Stimulated activated CD4-positive, alpha-beta T cell treated with anti-CD3 and anti-CD28 coated beads, Interleukin-4, amount 100 ng/mL, for 4 hours (primary cell): ENCODE results near the gene GLUL.

Experiments
- DNase-seq, 2 experiments: peaks; one replicate each; pipeline ENCODE4 v3.0.0-alpha.2; 2020

The GLUL gene

DNA sequence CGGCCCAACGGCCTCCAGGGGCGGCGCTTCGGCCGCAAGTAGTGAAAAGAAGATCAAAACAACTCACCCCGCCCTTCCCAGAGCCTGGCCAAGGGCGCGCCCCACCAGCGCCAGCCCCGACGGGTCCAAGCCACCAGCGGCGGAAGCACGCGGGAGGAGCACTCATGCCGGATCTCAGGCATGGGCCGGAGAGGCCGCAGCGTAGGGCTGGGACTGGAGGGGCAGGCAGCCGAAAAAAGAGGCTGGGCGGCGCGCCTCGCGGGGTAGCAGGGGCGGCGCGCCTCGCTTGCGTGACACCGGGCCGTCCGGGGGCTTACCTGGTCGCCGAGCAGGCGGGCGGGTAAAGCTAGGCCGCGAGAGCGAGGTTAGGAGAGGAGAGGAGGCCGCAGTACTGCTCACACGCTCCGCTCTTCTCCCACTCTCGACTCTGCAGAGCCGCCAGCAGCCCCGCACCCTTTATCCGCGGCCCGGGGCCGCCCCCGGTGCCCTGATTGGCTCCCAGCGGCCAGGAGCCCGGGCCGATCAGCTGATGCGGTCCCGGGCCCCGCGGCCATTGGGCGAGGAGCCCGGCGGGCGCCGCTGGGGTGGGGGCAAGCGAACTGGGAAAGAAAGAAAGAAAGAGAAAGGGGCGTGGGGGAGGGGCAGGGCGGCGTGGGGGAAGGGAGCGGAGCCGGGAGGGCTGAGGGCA lies at the start of gene GLUL:
Gene GLUL (minus strand): TSS at position 429 of the 688 bp plus-strand sequence. CDS start 3,053 bp downstream, outside the sequence.
- peak; percentile 63 to 75 for DNase-seq

DNA sequence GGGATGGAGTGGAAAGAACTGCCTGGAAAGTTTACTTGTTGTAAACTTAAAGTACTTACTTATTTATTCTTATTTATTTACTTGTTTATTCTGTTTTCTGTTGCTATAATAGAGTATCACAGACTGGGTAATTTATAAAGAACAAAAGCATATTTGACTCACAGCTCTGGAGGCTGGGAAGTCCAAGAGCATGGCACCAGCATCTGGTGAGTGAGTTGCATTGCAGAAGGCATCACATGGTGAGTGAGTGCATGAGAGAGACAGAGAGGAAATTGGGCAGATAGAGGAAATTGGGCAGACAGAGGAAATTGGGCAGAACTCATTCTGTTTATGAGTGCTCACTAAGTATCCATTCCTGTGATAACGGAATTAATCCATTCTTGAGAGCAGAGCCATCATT lies 46.7 kb upstream of the GLUL start:
- DNase-seq: no peak

DNA sequence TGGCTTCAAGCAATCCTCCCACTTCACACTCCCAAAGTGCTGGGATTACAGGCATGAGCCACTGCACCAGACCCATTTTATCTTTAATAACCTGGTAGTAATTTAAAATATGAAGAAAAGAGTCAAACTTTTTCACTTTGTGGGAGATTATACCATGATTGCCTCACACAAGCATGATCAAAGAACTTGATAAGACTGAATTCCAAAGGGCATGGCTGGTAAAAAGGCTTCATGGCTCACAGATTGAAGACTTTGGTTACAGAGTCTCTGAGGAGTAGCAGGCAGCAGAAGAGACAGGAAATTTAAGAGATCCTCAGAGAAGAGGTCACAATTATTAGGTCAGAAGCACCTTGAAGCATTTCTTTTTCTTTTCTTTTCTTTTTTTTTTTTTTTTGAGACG lies 42.0 kb upstream of the GLUL start:
- DNase-seq: no peak

DNA sequence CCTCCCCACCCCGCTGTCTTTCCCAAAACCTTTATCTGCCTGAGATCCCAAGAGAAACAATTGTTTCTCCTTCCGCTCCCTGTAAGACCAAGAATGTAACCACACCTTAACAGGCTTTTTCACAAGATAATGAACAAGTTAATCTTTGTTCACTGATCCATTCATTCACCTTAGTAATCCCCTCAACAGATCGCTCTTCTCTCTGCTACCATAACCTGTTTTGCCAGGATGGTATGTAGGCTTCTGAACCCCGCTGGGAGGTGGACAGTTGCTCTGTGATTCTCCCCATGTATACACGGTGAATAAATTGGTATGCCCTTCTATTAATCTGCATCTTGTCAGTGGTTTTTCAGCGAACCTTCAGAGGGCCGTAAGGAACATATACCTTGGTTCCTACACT lies 39.7 kb upstream of the GLUL start:
- DNase-seq: no peak

DNA sequence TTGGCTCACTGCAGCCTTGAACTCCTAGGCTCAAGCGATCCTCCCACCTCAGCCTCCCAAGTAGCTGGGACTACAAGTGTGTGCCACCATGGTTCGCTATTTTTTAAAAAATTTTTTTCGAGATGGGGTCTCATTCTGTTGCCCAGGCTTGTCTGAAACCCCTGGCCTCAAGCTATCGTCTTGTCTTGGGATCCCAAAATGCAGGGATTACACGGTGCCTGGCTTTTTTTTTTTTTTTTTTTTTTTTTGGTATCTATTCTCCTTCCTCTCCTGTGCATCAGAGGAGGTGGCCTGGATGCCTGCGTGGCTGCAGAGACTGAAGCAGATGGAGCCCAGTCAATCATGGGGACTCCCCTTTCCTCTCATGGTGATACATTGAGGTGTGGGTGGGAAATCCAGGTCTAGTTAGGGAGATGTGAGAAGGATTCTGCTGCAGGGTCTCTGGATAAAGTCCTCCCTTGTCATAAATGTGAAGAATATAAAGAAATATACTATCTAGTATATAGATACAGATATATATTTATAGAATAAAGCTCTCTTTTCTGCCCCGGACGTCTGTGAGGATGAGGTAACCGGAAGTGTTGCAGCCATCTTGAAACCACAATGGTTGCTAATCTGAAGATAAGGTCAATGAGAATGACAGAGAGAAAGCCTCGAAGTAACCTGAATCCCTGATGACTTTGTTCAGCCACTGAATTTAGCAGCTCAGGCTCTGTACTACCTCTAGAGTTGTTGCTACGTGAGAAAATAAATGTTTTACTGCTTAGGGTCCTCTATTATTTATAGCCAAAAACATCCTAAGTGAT lies 38.9 kb upstream of the GLUL start:
- peak in 1 of 2 experiments; percentile 5 for DNase-seq

DNA sequence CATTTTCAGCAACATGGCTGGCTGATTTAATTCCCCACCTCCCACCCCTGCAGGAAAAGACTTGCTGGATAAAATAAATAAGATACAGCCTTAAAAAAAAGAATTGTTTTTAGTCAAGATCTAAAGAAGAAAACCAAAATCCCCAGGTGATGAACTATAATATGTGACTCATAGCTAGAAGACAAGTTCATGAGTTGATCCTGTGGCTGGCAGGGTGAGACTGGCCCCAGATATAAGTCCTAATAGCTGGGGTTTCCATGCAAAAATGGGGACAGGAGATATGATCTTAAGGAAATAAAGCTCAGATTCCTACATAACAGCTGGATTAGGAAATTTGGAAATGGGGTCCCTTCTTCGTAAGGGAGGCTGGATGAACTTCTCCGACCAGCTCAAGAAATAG lies 36.5 kb upstream of the GLUL start:
- DNase-seq: no peak

DNA sequence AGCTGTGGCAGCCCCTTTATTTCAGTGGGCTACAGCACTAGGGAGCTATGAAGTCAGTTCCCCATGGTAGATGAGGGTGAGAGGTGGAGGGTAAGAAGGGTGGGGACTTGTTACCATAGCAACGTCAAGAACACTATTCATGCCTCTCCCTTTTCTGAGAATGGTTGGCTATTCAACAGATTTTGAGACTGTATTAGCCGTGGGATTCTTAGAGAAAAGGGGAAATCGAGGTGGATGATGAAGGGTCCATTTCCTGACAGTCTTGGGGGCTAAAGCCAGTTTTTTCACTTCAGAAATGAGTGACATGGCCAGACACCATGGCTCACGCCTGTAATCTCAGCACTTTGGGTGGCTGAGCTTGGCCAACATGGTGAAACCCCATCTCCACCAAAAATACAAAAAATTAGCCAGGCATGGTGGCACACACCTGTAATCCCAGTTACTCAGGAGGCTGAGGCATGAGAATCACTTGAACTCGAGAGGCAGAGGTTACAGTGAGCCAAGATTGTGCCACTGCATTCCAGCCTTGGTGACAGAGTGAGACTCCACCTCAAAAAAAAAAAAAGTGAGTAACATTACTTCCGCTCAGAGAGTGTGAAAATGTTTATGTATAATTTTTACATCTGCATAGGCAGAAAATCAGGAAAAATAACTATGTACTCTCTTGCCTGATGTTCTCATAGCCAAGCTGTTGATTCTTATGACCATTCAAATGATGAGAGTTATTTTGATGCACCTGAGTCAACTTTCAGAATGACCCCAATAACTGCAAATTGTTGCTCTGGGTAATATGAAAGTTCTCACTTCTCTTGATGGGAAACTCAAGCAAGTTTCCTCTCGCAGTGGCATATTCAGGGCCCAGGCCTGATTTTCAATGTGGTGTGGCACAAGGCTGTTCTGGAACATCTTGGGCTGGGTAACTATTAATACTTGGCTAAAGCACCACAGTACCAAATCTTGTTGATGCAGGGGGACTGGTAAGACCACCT lies 35.1 kb upstream of the GLUL start:
- DNase-seq: no peak

DNA sequence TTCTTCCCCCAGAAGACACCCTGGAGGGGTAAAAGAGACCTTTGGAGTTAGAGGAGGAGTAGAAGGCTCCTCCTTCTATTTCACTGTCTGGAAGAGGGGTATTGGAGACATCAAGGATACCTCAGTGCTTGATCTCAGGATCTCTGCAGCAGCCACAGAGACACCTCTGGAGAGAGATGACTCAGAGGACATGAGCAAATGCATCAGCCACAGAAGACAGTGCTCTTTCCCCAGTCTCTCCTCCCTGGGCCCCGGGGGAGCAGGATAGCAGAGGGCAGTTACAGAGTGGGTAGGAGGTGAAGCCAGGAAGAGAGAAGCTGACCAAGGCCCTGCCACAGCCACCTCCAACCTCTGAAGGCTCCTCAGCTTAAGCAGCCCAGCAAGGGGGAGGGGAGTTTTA lies 24.2 kb upstream of the GLUL start:
- no peak for DNase-seq

DNA sequence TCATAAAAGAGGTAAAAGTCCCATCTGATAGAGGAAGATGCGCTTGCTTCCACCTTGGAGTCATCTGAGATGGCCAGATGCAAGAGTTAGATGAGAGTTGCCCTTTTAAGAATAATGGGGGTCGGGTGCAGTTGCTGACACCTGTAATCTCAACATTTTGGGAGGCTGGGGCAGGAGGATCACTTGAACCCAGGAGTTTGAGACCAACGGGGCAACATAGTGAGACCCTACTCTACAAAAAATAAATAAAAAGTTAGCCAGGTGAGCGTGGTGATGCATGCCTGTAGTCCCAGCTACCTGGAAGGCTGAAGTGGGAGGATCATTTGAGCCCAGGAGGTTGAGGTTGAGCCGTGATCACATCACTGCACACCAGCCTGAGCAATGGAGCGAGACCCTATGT lies 22.4 kb upstream of the GLUL start:
- DNase-seq: no peak

DNA sequence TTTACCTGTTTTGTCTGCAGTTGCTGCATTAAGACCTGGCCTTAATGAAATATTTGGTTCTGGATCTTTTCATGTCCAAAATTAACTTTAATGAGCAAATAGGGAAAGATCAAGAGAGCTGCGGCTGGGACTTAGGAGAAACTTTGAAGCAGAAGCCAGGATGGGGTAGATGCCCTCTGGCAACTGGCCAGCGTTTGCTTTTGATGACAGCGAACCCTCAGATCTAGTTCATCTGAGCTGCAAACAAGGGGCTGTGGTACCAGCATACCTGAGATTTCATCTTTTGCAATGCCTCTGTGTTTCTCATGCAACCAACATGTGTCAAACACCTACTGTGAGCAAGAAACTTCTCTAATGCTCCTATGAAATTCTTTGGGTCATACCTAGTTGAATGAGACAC lies 21.9 kb upstream of the GLUL start:
- DNase-seq: no peak

DNA sequence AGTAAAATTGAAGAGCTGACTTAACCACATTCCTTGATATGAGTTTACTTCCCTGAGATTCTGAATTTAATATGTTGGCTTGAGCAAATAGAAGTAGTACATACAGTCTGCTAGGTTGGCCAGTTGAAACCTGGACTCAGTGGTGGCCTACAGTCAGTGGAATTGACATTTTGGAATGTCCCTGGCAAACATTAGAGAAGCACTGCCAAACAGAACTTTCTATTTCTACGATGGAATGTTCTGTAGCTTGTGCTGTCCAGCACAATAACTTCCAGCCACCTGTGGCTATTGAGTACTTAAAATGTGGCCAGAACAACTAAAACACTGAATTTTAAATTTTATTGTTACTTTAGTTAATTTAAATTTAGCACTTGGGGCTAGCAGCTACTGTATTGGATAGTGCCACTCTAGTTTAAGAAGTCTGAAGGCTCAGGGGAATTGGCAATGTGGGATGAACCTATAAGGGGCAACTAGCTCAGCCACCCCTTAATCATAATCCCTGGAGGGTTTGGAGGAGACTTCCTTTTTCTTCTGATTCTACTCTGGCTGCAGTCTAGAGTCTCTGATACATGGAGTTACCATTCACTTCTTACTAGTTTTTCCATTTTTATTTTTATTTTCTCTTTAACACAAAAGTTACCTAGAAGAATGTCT lies 19.2 kb upstream of the GLUL start:
- DNase-seq: no peak

DNA sequence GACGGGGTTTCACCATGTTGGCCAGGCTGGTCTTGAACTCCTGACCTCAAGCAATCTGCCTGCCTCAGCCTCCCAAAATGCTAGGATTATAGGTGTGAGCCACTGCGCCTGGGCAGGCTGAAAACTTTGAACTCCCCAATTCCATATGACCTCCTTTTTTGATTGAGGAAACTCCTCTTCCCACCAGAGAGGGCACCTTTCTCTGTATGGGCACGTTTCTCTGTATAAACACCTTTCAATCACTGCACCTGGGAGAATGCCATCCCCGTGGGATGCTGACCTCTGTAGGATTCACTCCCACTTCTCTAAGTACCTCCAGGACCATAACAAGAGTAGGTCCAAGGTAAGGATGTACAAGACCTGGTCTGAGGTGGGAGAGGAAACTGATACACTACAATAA lies 18.5 kb upstream of the GLUL start:
- no peak for DNase-seq

DNA sequence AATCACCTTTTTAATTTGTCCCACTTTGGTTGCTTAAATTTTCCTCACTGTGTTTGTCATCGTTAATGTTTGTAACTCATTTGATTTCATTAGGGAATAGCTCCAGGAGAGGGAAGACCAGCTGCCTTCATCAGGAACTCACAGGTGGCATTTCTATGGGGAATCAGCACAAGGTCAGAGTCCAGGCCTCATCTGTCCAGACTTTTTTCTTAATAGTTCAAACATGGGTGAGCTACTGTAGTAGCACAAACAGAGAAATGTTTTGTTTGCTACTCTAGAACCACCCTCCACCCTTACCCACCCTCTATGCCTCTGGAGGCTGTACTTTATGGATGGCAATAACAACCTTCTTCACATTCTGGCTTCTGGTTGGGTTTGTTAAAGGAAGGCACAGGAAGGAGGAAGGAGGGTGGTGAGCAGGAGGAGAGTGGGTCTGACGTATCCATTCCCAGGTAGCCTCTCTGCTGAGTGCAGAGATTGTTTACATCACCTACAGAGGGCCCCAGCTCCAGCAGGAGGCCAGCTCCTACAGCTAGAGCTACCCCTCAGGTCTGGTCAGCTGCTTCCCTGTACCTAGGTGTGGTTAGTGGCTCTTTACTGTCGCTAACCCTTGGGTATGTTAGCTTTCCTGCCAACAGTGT lies 17.0 kb upstream of the GLUL start:
- DNase-seq: no peak

DNA sequence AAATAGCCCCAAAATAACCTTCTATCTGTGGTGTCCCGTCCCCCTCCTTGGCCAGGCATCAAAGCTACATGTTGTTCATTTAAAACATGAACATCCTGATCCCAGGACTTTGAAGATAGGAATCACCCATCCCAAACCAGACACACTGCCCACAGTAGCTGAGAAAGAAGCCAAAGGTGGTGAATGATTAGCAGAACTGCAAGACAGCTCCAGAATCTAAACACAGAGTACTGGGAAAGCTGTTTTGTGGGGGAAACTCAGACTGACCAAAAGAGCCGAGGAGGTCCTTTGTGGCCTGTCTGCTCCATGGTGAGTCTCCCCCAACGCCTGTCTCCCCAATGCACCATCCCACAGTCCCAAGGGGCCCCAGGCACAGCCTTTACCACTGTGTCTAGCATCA lies 16.1 kb upstream of the GLUL start:
- no peak for DNase-seq

DNA sequence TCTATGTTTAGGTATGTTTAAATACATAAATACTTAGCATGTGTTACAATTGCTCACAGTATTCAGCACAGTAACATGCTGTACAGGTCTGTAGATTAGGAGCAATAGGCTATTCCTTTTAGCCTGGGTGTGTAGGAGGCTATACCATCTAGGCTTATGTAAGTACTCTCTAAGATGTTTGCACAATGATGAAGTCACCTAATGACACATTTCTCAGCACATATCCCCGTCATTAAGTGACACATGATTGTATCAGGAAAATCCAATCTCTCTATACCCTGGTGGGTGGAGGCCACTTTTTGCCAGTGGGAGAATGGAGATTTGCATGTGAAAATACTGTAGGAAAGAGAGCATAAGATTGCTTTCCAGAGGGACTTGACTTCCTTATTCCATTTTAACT lies 14.4 kb upstream of the GLUL start:
- DNase-seq: no peak

DNA sequence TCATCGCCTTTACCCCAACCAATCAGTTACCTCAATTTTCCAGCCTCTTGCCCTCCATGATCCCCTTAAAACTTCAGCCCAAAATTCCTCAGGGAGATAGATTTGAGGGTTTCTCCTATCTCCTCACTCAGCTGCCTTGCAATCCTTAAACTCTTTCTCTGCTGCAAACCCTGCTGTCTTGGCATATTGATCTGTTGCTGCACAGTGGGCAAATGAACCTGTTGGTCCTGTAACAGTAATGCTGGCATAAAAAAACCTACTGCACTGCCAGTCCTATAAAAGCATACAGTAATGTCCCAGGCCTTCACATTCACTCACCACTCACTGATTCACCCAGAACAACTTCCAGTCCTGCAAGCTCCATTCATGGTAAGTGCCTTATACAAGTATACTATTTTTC lies 14.0 kb upstream of the GLUL start:
- DNase-seq: no peak

DNA sequence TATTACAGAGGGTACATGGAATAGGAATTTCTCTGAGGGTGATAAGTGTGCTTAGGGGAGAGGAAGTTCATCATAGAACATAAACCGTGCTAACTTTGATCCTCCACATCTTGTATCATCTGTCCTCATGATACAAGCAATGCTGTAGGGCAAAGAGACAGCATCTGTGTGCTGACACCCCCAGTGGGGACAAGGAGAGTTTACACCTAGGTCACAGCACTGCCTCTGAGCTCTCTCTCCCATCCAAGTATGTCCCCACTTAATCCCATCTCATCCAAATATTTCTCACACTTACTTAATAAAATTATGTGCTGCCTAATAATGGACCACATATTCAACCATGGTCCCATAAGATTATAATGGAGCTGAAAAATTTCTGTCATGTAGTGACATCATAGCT lies 13.2 kb upstream of the GLUL start:
- no peak for DNase-seq

DNA sequence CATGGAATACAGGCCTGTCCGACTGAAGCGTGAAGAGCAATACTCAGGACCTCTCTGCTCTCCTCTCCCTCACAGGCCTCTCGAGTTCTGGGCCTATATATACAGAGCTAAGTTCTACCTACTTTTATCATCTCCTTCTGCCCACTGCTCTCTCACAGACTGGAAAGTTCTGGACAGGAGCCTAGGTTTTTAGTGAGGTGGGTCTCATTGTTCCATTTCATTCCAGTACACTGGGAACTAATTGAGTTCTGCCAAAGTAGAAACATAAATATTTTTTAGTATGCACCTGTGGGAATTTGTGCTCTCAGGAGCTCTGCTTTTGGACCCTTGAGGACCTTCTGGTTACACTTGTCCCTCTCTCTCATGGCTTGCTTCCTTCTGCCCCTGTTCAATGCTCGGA lies 9.0 kb upstream of the GLUL start, which contains the start of gene TEDDM1:
Gene TEDDM1 (minus strand): TSS at position 101 of the 400 bp plus-strand sequence. CDS start 182 bp downstream, outside the sequence.
- DNase-seq: no peak

DNA sequence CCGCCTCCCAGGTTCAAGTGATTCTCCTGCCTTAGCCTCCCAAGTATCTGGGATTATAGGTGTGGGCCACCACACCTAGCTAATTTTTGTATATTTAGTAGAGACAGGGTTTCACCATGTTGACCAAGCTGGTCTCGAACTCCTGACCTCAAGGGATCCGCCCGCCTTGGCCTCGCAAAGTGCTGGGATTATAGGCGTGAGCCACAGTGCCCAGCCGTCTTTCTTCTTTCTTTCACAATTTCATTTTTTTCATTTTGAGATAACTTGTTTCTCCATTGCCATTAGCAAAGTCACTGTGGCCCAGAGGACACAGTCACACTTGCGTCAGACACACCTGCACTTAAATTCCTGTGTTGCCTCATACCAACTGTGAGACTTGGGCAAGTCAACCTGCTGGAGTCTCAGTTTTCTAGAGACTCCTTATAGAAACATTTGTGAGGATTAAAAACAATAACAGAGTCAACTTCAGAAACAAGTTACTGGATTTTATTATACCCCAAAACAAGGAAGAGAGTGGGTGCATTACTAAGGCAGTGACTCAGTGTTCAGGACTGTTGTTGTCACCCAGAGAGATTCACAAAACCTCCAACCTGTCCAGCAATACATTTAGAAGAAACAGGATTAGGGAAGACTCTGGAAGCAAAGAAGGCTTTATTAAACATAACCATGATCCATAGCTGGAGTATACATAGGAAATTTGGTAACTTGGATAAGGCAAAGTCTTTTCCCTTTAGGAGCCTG lies 6.2 kb upstream of the GLUL start:
- DNase-seq: no peak

DNA sequence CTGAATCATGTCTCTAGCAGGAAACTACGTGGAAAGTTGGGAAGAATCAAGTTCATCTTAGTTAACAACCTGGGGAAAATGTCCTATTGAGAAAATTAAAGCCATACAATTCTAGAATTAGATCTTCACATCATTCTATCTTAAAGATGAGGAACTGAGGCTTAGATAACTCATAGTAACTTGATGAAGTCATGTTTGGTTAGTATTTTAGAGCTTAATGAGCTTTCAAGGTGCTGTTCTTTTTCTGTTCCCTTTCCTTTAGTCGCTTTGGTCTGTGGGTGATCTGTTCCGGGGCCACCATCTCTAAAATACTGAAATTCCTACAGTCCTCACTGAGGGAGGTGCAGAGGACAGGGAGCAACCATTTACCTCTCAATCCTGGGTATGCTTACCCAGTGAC lies 4.3 kb upstream of the GLUL start:
- no peak for DNase-seq

DNA sequence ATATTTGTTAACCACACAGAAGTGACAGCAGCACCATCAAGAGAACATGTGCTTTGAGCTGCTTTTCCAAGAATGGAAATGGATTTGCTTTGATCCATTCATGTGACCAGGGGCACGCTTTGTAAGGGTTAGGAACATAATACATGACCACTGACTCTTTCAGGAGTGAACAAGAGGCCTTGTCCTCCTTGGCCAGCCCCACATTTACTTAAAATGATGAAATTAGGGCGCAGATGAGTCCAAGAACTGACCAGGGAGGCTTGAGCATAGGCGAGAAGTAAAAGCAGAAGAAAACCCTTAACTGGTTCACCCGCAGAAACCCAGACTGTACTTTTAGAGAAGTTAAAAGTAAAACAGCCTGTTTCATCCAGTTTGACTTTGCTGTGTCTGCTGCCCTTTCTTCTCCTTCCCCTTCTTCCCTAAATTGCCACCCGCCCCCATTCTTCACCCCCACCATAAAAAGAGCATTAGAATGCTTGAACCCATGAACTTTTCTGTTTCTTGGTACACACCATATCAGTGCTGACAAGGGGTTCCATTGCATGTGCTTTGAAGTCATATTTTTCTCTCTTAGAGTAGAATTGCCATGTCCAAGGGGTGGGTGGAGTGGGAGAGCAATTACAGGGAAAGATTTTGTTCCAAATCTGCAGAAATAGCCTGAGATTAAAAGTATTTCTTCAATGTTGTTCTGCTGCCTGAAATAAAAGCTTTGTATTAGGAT lies 2.6 kb upstream of the GLUL start:
- no peak for DNase-seq
